Measurements from ENCODE around the gene CCDC38. TPM values are rescaled to one million over a fixed set of nuclear protein-coding genes. Genes with fewer than 3 reads are reported as not detected.

The CCDC38 gene
- polyA plus RNA-seq (2012; ENCODE audit: insufficient read depth, insufficient read length, low read depth) = not detected

DNA sequence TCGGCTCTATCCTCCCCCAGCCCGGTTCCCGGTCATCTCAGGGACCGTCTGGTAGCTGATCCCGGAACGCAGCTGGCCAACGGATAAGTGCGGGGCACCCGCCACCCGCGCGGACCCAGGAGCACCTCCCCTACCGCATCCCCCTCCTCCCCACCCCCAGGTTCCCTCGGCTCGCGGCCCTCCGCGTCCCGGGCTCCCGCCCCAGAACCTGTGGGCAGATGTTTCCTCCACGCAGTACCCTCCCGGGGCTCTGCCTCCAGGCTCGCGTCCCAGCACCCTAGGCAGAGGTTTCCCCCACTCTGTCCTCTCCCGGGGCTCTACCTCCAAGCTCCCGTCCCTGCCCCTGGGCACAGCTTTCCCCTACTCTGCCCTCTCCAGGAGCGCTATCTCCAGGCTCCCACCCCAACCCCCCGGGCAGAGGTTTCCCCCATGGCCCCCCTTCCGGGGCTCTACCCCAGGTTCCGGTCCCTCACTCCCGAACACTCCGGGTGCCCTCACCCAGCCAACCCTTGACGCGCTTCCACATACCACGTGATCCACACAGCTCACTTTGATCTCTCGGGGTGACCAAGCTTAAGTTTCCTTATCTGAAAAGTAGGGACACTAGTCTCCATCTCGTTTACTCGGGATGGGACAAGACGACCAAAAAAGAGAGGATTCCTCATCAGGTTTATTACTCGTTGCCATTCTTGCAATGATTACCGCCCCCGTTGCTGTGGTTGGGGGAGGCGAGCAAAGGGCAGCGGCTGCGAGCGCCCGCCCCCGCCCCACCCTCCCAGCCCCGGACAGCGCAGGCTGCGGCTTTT lies at the start of gene CCDC38:
CCDC38 (minus strand) TSS at position 91 of the 806 bp plus-strand sequence. CDS start 6,105 bp downstream, outside the sequence.
- H3K9me3 ChIP-seq = no peaks in the 10 kb centered on the region
- no peaks in the 10 kb centered on the region for H3K4me1 ChIP-seq
- H3K4me3 ChIP-seq (ENCODE audit: low read depth, low read length) = peak within 1 kb of the TSS; percentile 93
- peaks cover 4% of the 10 kb centered on the region for H3K27me3 ChIP-seq
- peak; percentile 86 for DNase-seq
- TF ChIP-seq, protein P1, sequence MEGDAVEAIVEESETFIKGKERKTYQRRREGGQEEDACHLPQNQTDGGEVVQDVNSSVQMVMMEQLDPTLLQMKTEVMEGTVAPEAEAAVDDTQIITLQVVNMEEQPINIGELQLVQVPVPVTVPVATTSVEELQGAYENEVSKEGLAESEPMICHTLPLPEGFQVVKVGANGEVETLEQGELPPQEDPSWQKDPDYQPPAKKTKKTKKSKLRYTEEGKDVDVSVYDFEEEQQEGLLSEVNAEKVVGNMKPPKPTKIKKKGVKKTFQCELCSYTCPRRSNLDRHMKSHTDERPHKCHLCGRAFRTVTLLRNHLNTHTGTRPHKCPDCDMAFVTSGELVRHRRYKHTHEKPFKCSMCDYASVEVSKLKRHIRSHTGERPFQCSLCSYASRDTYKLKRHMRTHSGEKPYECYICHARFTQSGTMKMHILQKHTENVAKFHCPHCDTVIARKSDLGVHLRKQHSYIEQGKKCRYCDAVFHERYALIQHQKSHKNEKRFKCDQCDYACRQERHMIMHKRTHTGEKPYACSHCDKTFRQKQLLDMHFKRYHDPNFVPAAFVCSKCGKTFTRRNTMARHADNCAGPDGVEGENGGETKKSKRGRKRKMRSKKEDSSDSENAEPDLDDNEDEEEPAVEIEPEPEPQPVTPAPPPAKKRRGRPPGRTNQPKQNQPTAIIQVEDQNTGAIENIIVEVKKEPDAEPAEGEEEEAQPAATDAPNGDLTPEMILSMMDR (IDR thresholded peaks at IDR 0.05; ENCODE audit: low read depth, low read length) = no peak
- no peaks in the 10 kb centered on the region for H3K36me3 ChIP-seq

DNA sequence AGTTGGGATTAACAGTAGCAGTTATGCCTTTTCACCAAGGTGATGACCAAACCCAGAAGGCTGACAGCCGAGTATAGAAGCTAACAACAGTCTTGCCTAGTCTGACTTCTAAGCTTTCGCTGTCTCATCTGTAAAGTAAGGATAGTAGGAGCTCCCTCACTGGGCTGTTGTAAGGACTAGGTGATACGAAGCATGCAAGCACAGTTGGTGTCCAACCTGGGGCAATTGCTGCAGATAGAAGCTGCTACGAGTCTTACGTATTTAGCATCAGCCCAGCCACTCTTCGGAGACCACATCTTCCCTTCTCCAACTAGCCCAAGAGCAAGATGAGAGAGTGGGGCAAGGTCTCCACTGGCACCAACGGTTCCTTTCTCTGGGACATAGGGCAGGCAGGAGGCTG lies 47.7 kb upstream of the CCDC38 start:
- peaks cover 8% of the 10 kb centered on the region for H3K27me3 ChIP-seq
- DNase-seq = no peak
- no peaks in the 10 kb centered on the region for H3K4me1 ChIP-seq
- H3K36me3 ChIP-seq = no peaks in the 10 kb centered on the region
- H3K9me3 ChIP-seq = no peaks in the 10 kb centered on the region
- no peak overlapping the region for H3K4me3 ChIP-seq (ENCODE audit: low read depth, low read length)
- TF ChIP-seq, protein P1 (IDR thresholded peaks at IDR 0.05; ENCODE audit: low read depth, low read length) = no peak

- Histone ChIP-seq H3K4me1 (no peaks in the 10 kb centered on the region), H3K9me3 (no peaks in the 10 kb centered on the region), H3K27me3 (peaks cover 8% of the 10 kb centered on the region), H3K36me3 (no peaks in the 10 kb centered on the region), H3K4me3 (ENCODE audit: low read depth, low read length) (no peak overlapping the region)
- no peak for DNase-seq
- TF ChIP-seq, protein P1 (IDR thresholded peaks at IDR 0.05; ENCODE audit: low read depth, low read length) = no peak
These were observed 47.2 kb upstream of the CCDC38 start for GRCh38 chr12:95989504-95990123.

GRCh38 chr12:95988506-95989275 lies 46.3 kb upstream of the CCDC38 start:
- TF ChIP-seq, protein P1 (IDR thresholded peaks at IDR 0.05; ENCODE audit: low read depth, low read length) = no peak
- H3K36me3 ChIP-seq = no peaks in the 10 kb centered on the region
- no peaks in the 10 kb centered on the region for H3K4me1 ChIP-seq
- H3K27me3 ChIP-seq = peaks cover 8% of the 10 kb centered on the region
- H3K9me3 ChIP-seq = no peaks in the 10 kb centered on the region
- DNase-seq = no peak
- no peak overlapping the region for H3K4me3 ChIP-seq (ENCODE audit: low read depth, low read length)

GRCh38 chr12:95986635-95987570 lies 44.5 kb upstream of the CCDC38 start:
- no peaks in the 10 kb centered on the region for H3K36me3 ChIP-seq
- no peaks in the 10 kb centered on the region for H3K4me1 ChIP-seq
- DNase-seq = no peak
- H3K9me3 ChIP-seq = no peaks in the 10 kb centered on the region
- TF ChIP-seq, protein P1 (IDR thresholded peaks at IDR 0.05; ENCODE audit: low read depth, low read length) = no peak
- peaks cover 4% of the 10 kb centered on the region for H3K27me3 ChIP-seq
- H3K4me3 ChIP-seq (ENCODE audit: low read depth, low read length) = no peak overlapping the region

Measured in BE2C (cell line).